ENCODE data around the gene LRRFIP1. TPM values are rescaled to one million over a fixed set of nuclear protein-coding genes. Genes with fewer than 3 reads are reported as not detected.

The LRRFIP1 gene, protein sequence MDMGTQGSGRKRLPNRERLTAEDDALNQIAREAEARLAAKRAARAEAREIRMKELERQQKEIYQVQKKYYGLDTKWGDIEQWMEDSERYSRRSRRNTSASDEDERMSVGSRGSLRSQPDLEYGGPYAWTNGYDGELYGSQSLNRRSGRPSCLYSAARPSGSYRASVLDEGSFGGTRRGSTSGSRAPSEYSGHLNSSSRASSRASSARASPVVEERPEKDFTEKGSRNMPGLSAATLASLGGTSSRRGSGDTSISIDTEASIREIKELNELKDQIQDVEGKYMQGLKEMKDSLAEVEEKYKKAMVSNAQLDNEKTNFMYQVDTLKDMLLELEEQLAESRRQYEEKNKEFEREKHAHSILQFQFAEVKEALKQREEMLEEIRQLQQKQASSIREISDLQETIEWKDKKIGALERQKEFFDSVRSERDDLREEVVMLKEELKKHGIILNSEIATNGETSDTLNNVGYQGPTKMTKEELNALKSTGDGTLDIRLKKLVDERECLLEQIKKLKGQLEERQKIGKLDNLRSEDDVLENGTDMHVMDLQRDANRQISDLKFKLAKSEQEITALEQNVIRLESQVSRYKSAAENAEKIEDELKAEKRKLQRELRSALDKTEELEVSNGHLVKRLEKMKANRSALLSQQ
- 100 to 1,000 TPM; 189 to 207 TPM for total RNA-seq

GRCh38 chr2:237627441-237628246 lies at the start of gene LRRFIP1:
LRRFIP1 (plus strand) TSS chr2:237627587; CDS start chr2:237627645, 58 bp downstream.
- H3K4me3 Mint-ChIP-seq: peak within 1 kb of the TSS; percentile 65
- peaks cover 10% of the 10 kb centered on the region for H3K4me1 Mint-ChIP-seq (ENCODE audit: low read depth)
- peaks cover 59% of the 10 kb centered on the region for H3K27me3 Mint-ChIP-seq (ENCODE audit: low read depth)
- ChIA-PET CTCF (no interaction called here), POLR2A (no interaction called here)
- no peaks in the 10 kb centered on the region for H3K36me3 Mint-ChIP-seq (ENCODE audit: low read depth)
- peak; percentile 58 for ATAC-seq
- H3K27ac Mint-ChIP-seq: no peak within 1 kb of the TSS
- H3K9me3 Mint-ChIP-seq (ENCODE audit: insufficient read depth): no peaks in the 10 kb centered on the region
- DNase-seq: no peak

- H3K4me1 Mint-ChIP-seq (ENCODE audit: low read depth): peaks cover 6% of the 10 kb centered on the region
- H3K36me3 Mint-ChIP-seq (ENCODE audit: low read depth): no peaks in the 10 kb centered on the region
- ChIA-PET POLR2A (no interaction called here), CTCF (no interaction called here)
- no peak overlapping the region for H3K4me3 Mint-ChIP-seq
- no peak for ATAC-seq
- DNase-seq: no peak
- no peak overlapping the region for H3K27ac Mint-ChIP-seq
- H3K27me3 Mint-ChIP-seq (ENCODE audit: low read depth): no peaks in the 10 kb centered on the region
- H3K9me3 Mint-ChIP-seq (ENCODE audit: insufficient read depth): no peaks in the 10 kb centered on the region
These were observed 49.2 kb upstream of the LRRFIP1 start for GRCh38 chr2:237577956-237578870.

GRCh38 chr2:237581326-237581725 lies 46.1 kb upstream of the LRRFIP1 start:
- ATAC-seq (no peak), DNase-seq (no peak)
- ChIA-PET POLR2A (interaction anchor here (0.6 to 1.0 kb wide), 3 partner anchors 22 to 166 kb away, joined by 3 read pairs; no protein-coding TSS in a partner anchor), CTCF (interaction anchor here (0.6 to 4.3 kb wide), 31 partner anchors 9 to 682 kb away, joined by 3 to 47 read pairs (median 4); no protein-coding TSS in a partner anchor)
- Mint-ChIP-seq H3K4me1 (ENCODE audit: low read depth) (peaks cover 6% of the 10 kb centered on the region), H3K4me3 (no peak overlapping the region), H3K27ac (peak overlapping the region; percentile 7), H3K27me3 (ENCODE audit: low read depth) (no peaks in the 10 kb centered on the region), H3K36me3 (ENCODE audit: low read depth) (no peaks in the 10 kb centered on the region), H3K9me3 (ENCODE audit: insufficient read depth) (no peaks in the 10 kb centered on the region)

GRCh38 chr2:237581751-237582746 lies 45.3 kb upstream of the LRRFIP1 start:
- DNase-seq (peak; percentile 77), ATAC-seq (peak; percentile 91)
- no peak overlapping the region for H3K4me3 Mint-ChIP-seq
- no peaks in the 10 kb centered on the region for H3K36me3 Mint-ChIP-seq (ENCODE audit: low read depth)
- peak overlapping the region; percentile 7 for H3K27ac Mint-ChIP-seq
- POLR2A ChIA-PET: interaction anchor here (0.6 to 1.0 kb wide), 5 partner anchors 23 to 221 kb away, joined by 3 to 4 read pairs (median 3); no protein-coding TSS in a partner anchor
- H3K9me3 Mint-ChIP-seq (ENCODE audit: insufficient read depth): no peaks in the 10 kb centered on the region
- H3K4me1 Mint-ChIP-seq (ENCODE audit: low read depth): peaks cover 6% of the 10 kb centered on the region
- H3K27me3 Mint-ChIP-seq (ENCODE audit: low read depth): no peaks in the 10 kb centered on the region
- CTCF ChIA-PET: interaction anchor here (0.6 to 4.3 kb wide), 32 partner anchors 10 to 681 kb away, joined by 3 to 47 read pairs (median 4); no protein-coding TSS in a partner anchor

- CTCF ChIA-PET: interaction anchor here (0.9 to 4.3 kb wide), 4 partner anchors 11 to 163 kb away, joined by 3 to 47 read pairs (median 5); no protein-coding TSS in a partner anchor
- ATAC-seq: no peak
These were observed 43.7 kb upstream of the LRRFIP1 start for GRCh38 chr2:237583385-237584295.

DNA sequence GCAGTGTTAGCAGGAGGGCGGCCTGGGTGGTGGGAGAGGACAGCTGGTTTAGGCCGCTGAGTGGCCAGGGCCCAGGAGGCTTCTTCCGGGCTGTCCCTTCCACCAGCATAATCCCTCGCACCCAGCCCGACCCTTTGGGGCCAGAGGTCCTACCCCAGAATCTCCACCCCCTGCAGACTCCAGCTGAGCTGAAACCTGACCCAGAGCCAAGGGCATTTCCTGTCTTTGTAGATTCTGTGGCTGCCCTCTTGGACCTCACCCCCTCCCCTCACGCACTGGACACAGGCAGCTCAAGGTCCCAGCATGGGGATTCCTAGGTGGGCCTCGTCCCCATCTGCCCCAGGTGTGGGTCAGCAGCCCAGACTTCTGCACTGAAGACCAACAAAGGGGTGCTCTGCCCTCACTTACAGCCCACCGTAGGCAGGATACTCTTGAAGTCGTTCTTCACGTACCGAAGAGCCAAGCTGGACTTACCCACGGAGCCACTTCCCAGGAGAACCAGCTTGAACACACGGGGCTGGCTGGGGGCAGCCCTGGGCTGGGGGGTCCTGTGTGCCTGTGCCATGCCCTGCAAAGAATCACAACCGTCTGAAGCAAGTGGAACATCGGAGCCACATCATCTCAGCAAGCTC lies 41.7 kb upstream of the LRRFIP1 start:
- no peaks in the 10 kb centered on the region for H3K36me3 Mint-ChIP-seq (ENCODE audit: low read depth)
- CTCF ChIA-PET: interaction anchor here (0.8 to 1.1 kb wide), 3 partner anchors 14 to 160 kb away, joined by 3 to 6 read pairs (median 3); no protein-coding TSS in a partner anchor
- no peak overlapping the region for H3K4me3 Mint-ChIP-seq
- H3K9me3 Mint-ChIP-seq (ENCODE audit: insufficient read depth): no peaks in the 10 kb centered on the region
- peaks cover 12% of the 10 kb centered on the region for H3K4me1 Mint-ChIP-seq (ENCODE audit: low read depth)
- no peak for DNase-seq
- POLR2A ChIA-PET: no interaction called here
- ATAC-seq: no peak
- peaks cover 5% of the 10 kb centered on the region for H3K27me3 Mint-ChIP-seq (ENCODE audit: low read depth)
- no peak overlapping the region for H3K27ac Mint-ChIP-seq

More at GRCh38 chr2:237583385-237584295, 43.7 kb upstream of the LRRFIP1 start:
- H3K4me1 Mint-ChIP-seq (ENCODE audit: low read depth): peaks cover 6% of the 10 kb centered on the region
- H3K4me3 Mint-ChIP-seq: no peak overlapping the region
- no peaks in the 10 kb centered on the region for H3K9me3 Mint-ChIP-seq (ENCODE audit: insufficient read depth)
- H3K27ac Mint-ChIP-seq: no peak overlapping the region
- no peak for DNase-seq
- H3K36me3 Mint-ChIP-seq (ENCODE audit: low read depth): no peaks in the 10 kb centered on the region
- POLR2A ChIA-PET: interaction anchor here (0.7 kb wide), 1 partner anchor 88 kb away, joined by 3 read pairs; no protein-coding TSS in a partner anchor
- peaks cover 2% of the 10 kb centered on the region for H3K27me3 Mint-ChIP-seq (ENCODE audit: low read depth)

DNA sequence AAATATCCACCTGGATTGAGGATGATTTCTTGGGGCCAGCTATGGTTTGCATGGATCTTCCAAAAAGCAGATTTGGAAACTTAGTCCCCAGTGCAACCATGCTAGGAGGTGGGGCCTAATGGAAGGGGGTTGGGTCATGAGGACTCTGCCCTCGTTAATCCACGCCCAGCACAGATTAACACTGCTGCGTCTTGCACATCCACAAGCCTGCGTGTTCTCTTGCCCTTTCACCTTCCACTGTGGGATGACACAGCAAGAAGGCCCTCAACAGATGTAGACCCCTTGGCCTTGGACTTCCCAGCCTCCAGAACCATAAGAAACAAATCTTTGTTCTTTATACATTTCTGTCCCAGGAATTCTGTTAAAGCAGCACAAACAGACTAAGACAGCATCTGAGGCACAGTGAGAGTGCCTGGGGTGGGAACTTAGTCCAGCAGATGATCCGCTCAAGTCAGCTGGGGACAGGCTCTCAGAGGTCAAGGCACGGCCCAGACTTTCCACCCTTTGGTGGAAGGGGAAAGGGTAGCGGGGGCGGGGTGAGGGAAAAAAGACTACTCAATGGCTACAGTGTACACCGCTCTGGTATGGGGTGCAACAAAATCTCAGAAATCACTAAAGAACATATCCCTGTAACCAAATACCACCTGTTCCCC lies 39.2 kb upstream of the LRRFIP1 start:
- H3K4me1 Mint-ChIP-seq (ENCODE audit: low read depth): peaks cover 18% of the 10 kb centered on the region
- ATAC-seq (no peak), DNase-seq (no peak)
- peaks cover 5% of the 10 kb centered on the region for H3K27me3 Mint-ChIP-seq (ENCODE audit: low read depth)
- H3K9me3 Mint-ChIP-seq (ENCODE audit: insufficient read depth): no peaks in the 10 kb centered on the region
- no peak overlapping the region for H3K27ac Mint-ChIP-seq
- POLR2A ChIA-PET: no interaction called here
- CTCF ChIA-PET: interaction anchor here (1.9 kb wide), 1 partner anchor 85 kb away, joined by 6 read pairs; no protein-coding TSS in a partner anchor
- H3K4me3 Mint-ChIP-seq: no peak overlapping the region
- no peaks in the 10 kb centered on the region for H3K36me3 Mint-ChIP-seq (ENCODE audit: low read depth)

DNA sequence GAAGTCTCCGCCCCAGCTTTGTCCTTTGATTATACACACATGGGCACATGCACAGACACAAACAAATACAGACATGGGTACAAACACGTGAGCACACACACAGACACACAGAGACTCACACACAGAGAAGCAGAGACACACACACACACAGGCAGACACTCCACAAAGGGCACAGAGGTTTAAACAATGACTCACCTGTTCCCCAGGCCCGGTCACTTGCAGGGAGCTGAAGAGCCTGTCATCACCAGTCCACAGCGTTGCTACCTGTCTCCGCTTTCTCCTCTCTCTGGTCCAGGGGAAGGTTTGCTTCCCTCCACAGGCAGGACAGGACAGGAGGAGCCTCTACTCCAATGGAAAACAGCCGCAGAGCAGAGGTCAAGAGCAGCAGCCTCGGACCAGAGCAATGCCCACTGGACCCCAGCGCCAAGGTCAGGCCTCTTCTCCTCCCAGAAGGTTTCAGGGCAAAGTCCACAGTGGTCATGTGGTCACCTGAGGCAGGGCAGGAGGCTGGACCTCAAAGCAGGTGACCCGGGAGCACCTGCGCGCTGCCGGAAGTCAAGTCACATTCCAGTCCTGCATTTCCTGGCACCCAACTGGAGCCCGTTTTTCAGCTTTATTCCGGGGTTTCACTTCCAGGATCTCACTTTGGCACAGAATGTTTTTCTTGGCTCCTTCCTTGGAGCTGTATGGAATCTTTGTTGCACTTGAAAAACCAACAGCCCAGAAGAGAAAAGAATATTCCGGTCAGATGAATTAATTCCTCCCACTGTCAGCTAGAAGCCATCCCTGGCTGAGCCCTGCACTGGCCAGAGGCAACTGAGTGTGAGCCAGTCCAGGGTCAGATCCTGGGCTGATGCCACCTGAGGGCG lies 36.9 kb upstream of the LRRFIP1 start, which contains the start of gene RAB17:
Gene RAB17, minus strand, starts transcription at position 463 of the 869 bp plus-strand sequence. CDS start 4,580 bp downstream, outside the sequence.
- Mint-ChIP-seq H3K36me3 (ENCODE audit: low read depth) (no peaks in the 10 kb centered on the region), H3K27me3 (ENCODE audit: low read depth) (peaks cover 5% of the 10 kb centered on the region), H3K27ac (peak within 1 kb of the TSS; percentile 56), H3K4me1 (ENCODE audit: low read depth) (peaks cover 18% of the 10 kb centered on the region), H3K4me3 (no peak within 1 kb of the TSS), H3K9me3 (ENCODE audit: insufficient read depth) (no peaks in the 10 kb centered on the region)
- ATAC-seq (no peak), DNase-seq (no peak)
- POLR2A ChIA-PET: no interaction called here
- CTCF ChIA-PET: interaction anchor here (1.1 to 2.3 kb wide), 2 partner anchors 9 to 78 kb away, joined by 3 to 6 read pairs; no protein-coding TSS in a partner anchor

All from activated CD8-positive, alpha-beta T cell treated with anti-CD3 and anti-CD28 coated beads, Interleukin-2, amount 10 ng/mL, durations not matched to agents 7 days and 5 days (primary cell).